CD14-positive monocyte (primary cell): ENCODE measurements around the gene SMURF2. TPM values are rescaled to one million over a fixed set of nuclear protein-coding genes. Genes with fewer than 3 reads are reported as not detected.
"Not testable (repeated sequence)": the region's sequence is repeated elsewhere in the genome, so short reads cannot be mapped to it uniquely, and the experiment has no call there.

Experiments
- DNase-seq, 3 donors: peaks; one replicate each; pipeline ENCODE4 v3.0.0-alpha.2; 2011 to 2022
- H2AFZ ChIP-seq: 2 replicates; pipeline ENCODE4 v1.6.0; 2012; ENCODE audit warnings: mild to moderate bottlenecking, low read depth, low read length, inconsistent platforms; ENCODE audit not compliant: insufficient read depth, poor library complexity, severe bottlenecking
- H3K27ac ChIP-seq, 2 donors: 1 replicate in 1 of 2; 2 replicates in 1 of 2; pipeline ENCODE4 v1.5.1; 2012 to 2013; ENCODE audit warnings: low read length in 2 of 2, control low read depth in 1 of 2, inconsistent platforms in 1 of 2, low read depth in 1 of 2, mild to moderate bottlenecking in 1 of 2
- H3K27me3 ChIP-seq, 2 donors: one replicate each; pipeline versions ENCODE4 v1.6.0 to v1.6.1; 2011 to 2013; ENCODE audit warnings: low read length in 2 of 2; ENCODE audit not compliant: control insufficient read depth in 2 of 2, insufficient read depth in 2 of 2
- H3K36me3 ChIP-seq, 2 donors: replicated peaks in 1 of 2; 1 replicate in 1 of 2; 2 replicates in 1 of 2; pipeline versions ENCODE4 v1.5.1 to v1.6.1; 2012 to 2013; ENCODE audit warnings: low read length in 2 of 2, control low read depth in 1 of 2, inconsistent platforms in 1 of 2, mild to moderate bottlenecking in 1 of 2; ENCODE audit not compliant: insufficient read depth in 2 of 2, control insufficient read depth in 1 of 2
- H3K4me1 ChIP-seq, 2 donors: 1 replicate in 1 of 2; 2 replicates in 1 of 2; pipeline versions ENCODE4 v1.5.1 to v1.6.1; 2012 to 2013; ENCODE audit warnings: low read length in 2 of 2, control low read depth in 1 of 2, inconsistent platforms in 1 of 2, mild to moderate bottlenecking in 1 of 2, moderate library complexity in 1 of 2; ENCODE audit not compliant: insufficient read depth in 2 of 2, control insufficient read depth in 1 of 2
- H3K4me2 ChIP-seq: replicated peaks from 2 replicates; pipeline ENCODE3; 2012; ENCODE audit warnings: low read length, moderate library complexity, mild to moderate bottlenecking; ENCODE audit not compliant: poor library complexity, severe bottlenecking; ENCODE audit errors: extremely low read depth
- H3K4me3 ChIP-seq, 3 experiments: fragments of 200-600 bp in 1 of 3; sonication (generic) in 1 of 3; replicated peaks in 1 of 3; 1 replicate in 2 of 3; 2 replicates in 1 of 3; pipeline ENCODE4 v1.5.1; 2011 to 2013; ENCODE audit warnings: low read length in 3 of 3, mild to moderate bottlenecking in 3 of 3, control low read depth in 2 of 3, low read depth in 2 of 3, inconsistent platforms in 1 of 3, moderate library complexity in 1 of 3
- H3K79me2 ChIP-seq: 2 replicates; pipeline ENCODE4 v1.6.0; 2012; ENCODE audit warnings: mild to moderate bottlenecking, control low read depth, inconsistent platforms, low read length, moderate library complexity; ENCODE audit not compliant: insufficient read depth
- H3K9ac ChIP-seq: 2 replicates; pipeline ENCODE4 v1.6.0; 2017; ENCODE audit warnings: low read length, mild to moderate bottlenecking; ENCODE audit not compliant: insufficient read depth, poor library complexity, severe bottlenecking
- H3K9me3 ChIP-seq, 2 donors: replicated peaks in 1 of 2; 1 replicate in 1 of 2; 2 replicates in 1 of 2; pipeline versions ENCODE4 v1.5.1 to v1.6.1; 2012 to 2013; ENCODE audit warnings: low read length in 2 of 2, control low read depth in 1 of 2; ENCODE audit not compliant: control insufficient read depth in 1 of 2, insufficient read depth in 1 of 2
- H4K20me1 ChIP-seq: 2 replicates; pipeline ENCODE4 v1.6.0; 2012; ENCODE audit warnings: mild to moderate bottlenecking, low read length, control low read depth, moderate library complexity; ENCODE audit not compliant: insufficient read depth
- H3K27ac Mint-ChIP-seq, 7 donors: one replicate each; pipeline ENCODE4 v1.8.0; 2020; ENCODE audit warnings: mild to moderate bottlenecking in 7 of 7, mixed read lengths in 7 of 7, moderate library complexity in 6 of 7, inconsistent platforms in 2 of 7
- H3K27me3 Mint-ChIP-seq, 3 donors: one replicate each; pipeline ENCODE4 v1.8.0; 2021 to 2022; ENCODE audit warnings: low read depth in 3 of 3, mild to moderate bottlenecking in 3 of 3, mixed read lengths in 3 of 3, moderate library complexity in 3 of 3, inconsistent platforms in 1 of 3
- H3K36me3 Mint-ChIP-seq, 2 donors: one replicate each; pipeline ENCODE4 v1.8.0; 2020; ENCODE audit warnings: mixed read lengths in 2 of 2, inconsistent platforms in 1 of 2, mild to moderate bottlenecking in 1 of 2
- H3K4me1 Mint-ChIP-seq: one replicate; pipeline ENCODE4 v1.8.0; 2020; ENCODE audit warnings: mild to moderate bottlenecking, mixed read lengths
- H3K4me3 Mint-ChIP-seq, 2 donors: one replicate each; pipeline ENCODE4 v1.8.0; 2020; ENCODE audit warnings: mild to moderate bottlenecking in 2 of 2, mixed read lengths in 2 of 2, moderate library complexity in 1 of 2
- H3K9me3 Mint-ChIP-seq, 7 donors: one replicate each; pipeline ENCODE4 v1.8.0; 2020 to 2022; ENCODE audit warnings: mixed read lengths in 7 of 7, mild to moderate bottlenecking in 6 of 7, moderate library complexity in 6 of 7, inconsistent platforms in 2 of 7
- WGBS: methylation state at CpG from one replicate; pipeline ENCODE4 v1.1.5; 2013; ENCODE audit warnings: missing lambda C conversion rate; ENCODE audit not compliant: insufficient coverage; 5-methylcytosine and 5-hydroxymethylcytosine counted together
- intact Hi-C, 2 donors: fragments of 100-400 bp; cut with micrococcal nuclease; formaldehyde crosslinking; loops; one replicate each; pipeline versions ENCODE4 v1.15.0 to v1.15.1; 2023
- polyA plus RNA-seq, 3 donors: library from polyadenylated mRNA; depleted of rRNA in 1 of 3; unstranded in 2 of 3; stranded (reverse) in 1 of 3; fragments of 300-500 nt in 2 of 3; fragments of >200 nt in 1 of 3; fragmentation: Illumina TruSeq in 2 of 3; gene quantifications; 1 replicate in 2 of 3; 2 replicates in 1 of 3; pipeline ENCODE4 v1.2.3, GENCODE V29; 2012 to 2021
- TF ChIP-seq, protein P1 (sequence below): fragments of 200-600 bp; IDR thresholded peaks from one replicate; pipeline ENCODE4 v1.8.0; 2022; ENCODE audit warnings: antibody characterized with exemption, mild to moderate bottlenecking

Gene SMURF2
- polyA plus RNA-seq, 3 donors, result 2.2 to 12.9 (median 4.5) TPM

DNA sequence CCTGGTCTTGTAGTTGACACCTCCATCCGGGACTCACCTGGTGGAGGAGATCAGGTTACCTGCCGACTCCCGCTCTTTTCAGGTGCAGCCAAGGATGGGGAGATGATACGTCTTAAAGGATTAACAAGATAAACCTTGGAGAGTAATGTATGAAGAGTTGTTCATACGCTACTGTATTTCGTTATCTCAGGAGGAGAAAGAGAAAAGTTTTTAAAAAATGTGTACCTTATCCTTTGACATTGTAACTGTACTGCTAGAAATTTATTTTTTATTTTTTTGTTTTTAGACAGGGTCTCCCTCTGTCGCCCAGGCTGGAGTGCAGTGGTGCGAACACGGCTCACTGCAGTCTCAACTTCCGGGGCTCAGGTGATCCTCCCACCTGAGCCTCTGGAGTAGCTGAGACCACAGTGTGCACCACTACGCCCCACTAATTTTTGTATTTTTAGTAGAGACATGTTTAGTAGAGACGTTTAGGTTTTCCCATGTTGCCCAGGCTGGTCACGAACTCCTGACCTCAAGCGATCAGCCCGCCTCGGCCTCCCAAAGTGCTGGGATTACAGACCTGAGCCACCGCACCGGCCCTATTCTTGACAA lies 764 bp upstream of the SMURF2 start:
- Histone ChIP-seq H3K9ac (no peak overlapping the region), H3K36me3 (no peaks in the 10 kb centered on the region), H3K27ac (no peak overlapping the region), H3K4me3 (peak overlapping the region; percentile 60 to 86 (median 61)), H2AFZ (peak overlapping the region; percentile 85), H4K20me1 (peaks cover 29% of the 10 kb centered on the region), H3K4me2 (peak overlapping the region; percentile 95), H3K27me3 (no peaks in the 10 kb centered on the region), H3K79me2 (peaks cover 38% of the 10 kb centered on the region), H3K9me3 (no peaks in the 10 kb centered on the region), H3K4me1 (peaks cover 14 to 23% of the 10 kb centered on the region in 2 donors)
- H3K27ac Mint-ChIP-seq, result peak overlapping the region in 2 of 7 donors; percentile 50 to 74
- TF ChIP-seq, protein P1, sequence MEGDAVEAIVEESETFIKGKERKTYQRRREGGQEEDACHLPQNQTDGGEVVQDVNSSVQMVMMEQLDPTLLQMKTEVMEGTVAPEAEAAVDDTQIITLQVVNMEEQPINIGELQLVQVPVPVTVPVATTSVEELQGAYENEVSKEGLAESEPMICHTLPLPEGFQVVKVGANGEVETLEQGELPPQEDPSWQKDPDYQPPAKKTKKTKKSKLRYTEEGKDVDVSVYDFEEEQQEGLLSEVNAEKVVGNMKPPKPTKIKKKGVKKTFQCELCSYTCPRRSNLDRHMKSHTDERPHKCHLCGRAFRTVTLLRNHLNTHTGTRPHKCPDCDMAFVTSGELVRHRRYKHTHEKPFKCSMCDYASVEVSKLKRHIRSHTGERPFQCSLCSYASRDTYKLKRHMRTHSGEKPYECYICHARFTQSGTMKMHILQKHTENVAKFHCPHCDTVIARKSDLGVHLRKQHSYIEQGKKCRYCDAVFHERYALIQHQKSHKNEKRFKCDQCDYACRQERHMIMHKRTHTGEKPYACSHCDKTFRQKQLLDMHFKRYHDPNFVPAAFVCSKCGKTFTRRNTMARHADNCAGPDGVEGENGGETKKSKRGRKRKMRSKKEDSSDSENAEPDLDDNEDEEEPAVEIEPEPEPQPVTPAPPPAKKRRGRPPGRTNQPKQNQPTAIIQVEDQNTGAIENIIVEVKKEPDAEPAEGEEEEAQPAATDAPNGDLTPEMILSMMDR, result no peak
- H3K4me1 Mint-ChIP-seq, result peaks cover 29% of the 10 kb centered on the region
- no peak for DNase-seq
- no peaks in the 10 kb centered on the region for H3K36me3 Mint-ChIP-seq
- no peaks in the 10 kb centered on the region for H3K9me3 Mint-ChIP-seq
- WGBS, result 46% methylated on average over 8 of the region's 18 CpGs
- peak overlapping the region; percentile 82 for H3K4me3 Mint-ChIP-seq
- intact Hi-C loops, result no loop called here
- peaks cover 0 to 2% (median 2%) of the 10 kb centered on the region in 3 donors for H3K27me3 Mint-ChIP-seq

DNA sequence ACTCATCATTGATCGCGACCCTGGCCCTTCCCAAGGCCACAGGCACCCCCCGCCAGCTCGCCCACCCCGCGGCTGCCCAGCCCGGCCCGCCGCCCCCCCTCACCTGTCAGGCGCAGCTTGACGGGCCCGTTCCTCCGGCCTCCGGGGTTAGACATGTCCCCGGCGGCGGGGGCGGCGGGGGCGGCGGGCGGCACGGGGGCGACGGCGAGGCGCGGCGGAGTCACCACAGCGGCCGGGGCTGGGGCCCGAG lies 456 bp downstream of the SMURF2 start:
- intact Hi-C loops, result no loop called here
- H3K4me1 ChIP-seq, result peaks cover 14 to 23% of the 10 kb centered on the region in 2 donors
- peaks cover 41% of the 10 kb centered on the region for H4K20me1 ChIP-seq
- H3K27ac ChIP-seq, result peak overlapping the region in 1 of 2 donors; percentile 70
- peak overlapping the region; percentile 75 for H3K9ac ChIP-seq
- H3K36me3 ChIP-seq, result no peaks in the 10 kb centered on the region
- 0% methylated on average over 32 of the region's 32 CpGs for WGBS
- H3K4me3 Mint-ChIP-seq, result peak overlapping the region; percentile 96 to 99
- no peaks in the 10 kb centered on the region for H3K9me3 Mint-ChIP-seq
- H3K27ac Mint-ChIP-seq, result peak overlapping the region; percentile 76 to 96 (median 89)
- peaks cover 38% of the 10 kb centered on the region for H3K4me1 Mint-ChIP-seq
- peaks cover 0 to 2% of the 10 kb centered on the region in 2 donors for H3K36me3 Mint-ChIP-seq
- peak overlapping the region; percentile 95 for H3K4me2 ChIP-seq
- peak overlapping the region; percentile 78 for H2AFZ ChIP-seq
- peak overlapping the region; percentile 60 to 86 (median 61) for H3K4me3 ChIP-seq
- no peaks in the 10 kb centered on the region for H3K9me3 ChIP-seq
- no peaks in the 10 kb centered on the region for H3K27me3 ChIP-seq
- H3K79me2 ChIP-seq, result peaks cover 50% of the 10 kb centered on the region
- DNase-seq, result no peak
- H3K27me3 Mint-ChIP-seq, result peaks cover 0 to 2% (median 0%) of the 10 kb centered on the region in 3 donors
- TF ChIP-seq, protein P1, result no peak

DNA sequence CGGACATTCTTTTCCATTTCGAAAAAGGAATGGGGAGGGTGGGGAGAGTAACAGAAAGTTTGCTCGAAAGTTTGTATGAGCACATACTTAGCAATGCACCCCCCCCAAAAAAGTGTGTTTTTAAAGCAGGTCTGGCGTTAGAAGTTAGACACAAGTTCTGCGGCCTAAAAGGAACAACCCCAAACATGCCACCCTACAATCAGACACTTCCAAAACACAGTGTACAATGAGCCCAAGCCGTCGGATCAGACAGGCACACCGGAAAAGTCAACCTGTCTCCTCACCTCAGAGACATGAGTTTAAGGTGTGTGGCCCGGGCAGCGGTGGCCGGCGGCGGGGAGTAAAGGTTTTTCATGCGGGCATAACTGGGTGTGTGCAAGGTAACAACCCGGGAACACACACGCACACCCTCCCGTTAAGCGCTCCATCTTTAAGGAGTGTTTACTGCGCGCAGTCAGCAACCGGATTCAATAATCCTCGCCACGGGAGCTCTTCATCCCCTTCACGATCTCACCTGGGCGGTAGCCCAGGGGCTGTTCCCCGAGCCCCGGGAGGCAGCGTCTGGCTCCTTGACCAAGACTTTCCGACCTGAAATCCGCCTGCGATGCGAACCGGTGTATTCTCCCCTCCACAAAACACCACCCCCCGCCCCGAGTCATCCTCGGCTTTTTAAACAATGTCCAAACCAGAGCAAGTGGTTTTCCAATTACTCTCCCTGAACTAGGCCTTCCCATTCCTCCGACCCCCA lies 955 bp downstream of the SMURF2 start:
- peak overlapping the region; percentile 75 for H3K9ac ChIP-seq
- H3K9me3 ChIP-seq, H3K27me3 ChIP-seq, H3K27me3 Mint-ChIP-seq, H3K9me3 Mint-ChIP-seq, DNase-seq, H3K36me3 ChIP-seq, H3K36me3 Mint-ChIP-seq, intact Hi-C loops: not testable (repeated sequence)
- H3K27ac ChIP-seq, result peak overlapping the region in 1 of 2 donors; percentile 70
- 0% methylated on average over 25 of the region's 37 CpGs for WGBS
- peak overlapping the region; percentile 78 for H2AFZ ChIP-seq
- H3K79me2 ChIP-seq, result peaks cover 55% of the 10 kb centered on the region
- Mint-ChIP-seq H3K4me3 (peak overlapping the region; percentile 96 to 99), H3K4me1 (peaks cover 40% of the 10 kb centered on the region), H3K27ac (peak overlapping the region; percentile 76 to 96 (median 89))
- H3K4me1 ChIP-seq, result peaks cover 14 to 23% of the 10 kb centered on the region in 2 donors
- peaks cover 46% of the 10 kb centered on the region for H4K20me1 ChIP-seq
- peak overlapping the region; percentile 60 to 86 (median 61) for H3K4me3 ChIP-seq
- peak overlapping the region; percentile 79 for H3K4me2 ChIP-seq
